Right lobe of liver (tissue), 4 donors: ENCODE data around the gene RUNX2.

ENCODE experiments used
- CTCF ChIP-seq, 4 donors: fragments of 200-600 bp in 3 of 4; fragments of 450-650 bp in 1 of 4; IDR thresholded peaks; one replicate each; pipeline versions ENCODE4 v1.5.1 to v1.8.0; 2016 to 2022; ENCODE audit warnings: antibody characterized with exemption in 4 of 4, mild to moderate bottlenecking in 2 of 4
- POLR2A ChIP-seq: fragments of 450-650 bp; IDR thresholded peaks from one replicate; pipeline ENCODE4 v1.6.1; 2017; ENCODE audit warnings: antibody characterized with exemption, mild to moderate bottlenecking
- donor health status: DM: no; HTN: no; CAD: no.
- donor health status: DM: no; HTN: no; CAD: no.
- donor health status: DM: no; HTN: yes; CAD: no.

- TF ChIP-seq POLR2A, result no peak
- no peak for TF ChIP-seq CTCF (IDR thresholded peaks at IDR 0.05)
Observed at GRCh38 chr6:45488889-45489288, 160.8 kb downstream of the RUNX2 start.
